ENCODE data around the gene GALNT2. TPM values are rescaled to one million over a fixed set of nuclear protein-coding genes. Genes with fewer than 3 reads are reported as not detected.

GALNT2 gene
- total RNA-seq, 2 donors from 2014 or later, result 29.9 to 39.5 TPM

- Histone ChIP-seq H3K27me3 (no peaks in the 10 kb centered on the region), H3K4me3 (no peak overlapping the region), H3K9me3 (no peaks in the 10 kb centered on the region), H3K27ac (no peak overlapping the region), H3K4me1 (peaks cover 0 to 37% of the 10 kb centered on the region in 2 donors), H3K36me3 (peaks cover 5% of the 10 kb centered on the region)
- TF ChIP-seq, protein P1, sequence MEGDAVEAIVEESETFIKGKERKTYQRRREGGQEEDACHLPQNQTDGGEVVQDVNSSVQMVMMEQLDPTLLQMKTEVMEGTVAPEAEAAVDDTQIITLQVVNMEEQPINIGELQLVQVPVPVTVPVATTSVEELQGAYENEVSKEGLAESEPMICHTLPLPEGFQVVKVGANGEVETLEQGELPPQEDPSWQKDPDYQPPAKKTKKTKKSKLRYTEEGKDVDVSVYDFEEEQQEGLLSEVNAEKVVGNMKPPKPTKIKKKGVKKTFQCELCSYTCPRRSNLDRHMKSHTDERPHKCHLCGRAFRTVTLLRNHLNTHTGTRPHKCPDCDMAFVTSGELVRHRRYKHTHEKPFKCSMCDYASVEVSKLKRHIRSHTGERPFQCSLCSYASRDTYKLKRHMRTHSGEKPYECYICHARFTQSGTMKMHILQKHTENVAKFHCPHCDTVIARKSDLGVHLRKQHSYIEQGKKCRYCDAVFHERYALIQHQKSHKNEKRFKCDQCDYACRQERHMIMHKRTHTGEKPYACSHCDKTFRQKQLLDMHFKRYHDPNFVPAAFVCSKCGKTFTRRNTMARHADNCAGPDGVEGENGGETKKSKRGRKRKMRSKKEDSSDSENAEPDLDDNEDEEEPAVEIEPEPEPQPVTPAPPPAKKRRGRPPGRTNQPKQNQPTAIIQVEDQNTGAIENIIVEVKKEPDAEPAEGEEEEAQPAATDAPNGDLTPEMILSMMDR (IDR thresholded peaks at IDR 0.05), result no peak
- DNase-seq (ENCODE audit: low spot score), result no peak
Observed at GRCh38 chr1:230110971-230111370, 43.9 kb downstream of the GALNT2 start.

GRCh38 chr1:230112131-230112701, 45.2 kb downstream of the GALNT2 start:
- DNase-seq (ENCODE audit: low spot score), result no peak
- TF ChIP-seq, protein P1 (IDR thresholded peaks at IDR 0.05), result no peak
- H3K4me1 ChIP-seq, result peaks cover 0 to 31% of the 10 kb centered on the region in 2 donors

DNA sequence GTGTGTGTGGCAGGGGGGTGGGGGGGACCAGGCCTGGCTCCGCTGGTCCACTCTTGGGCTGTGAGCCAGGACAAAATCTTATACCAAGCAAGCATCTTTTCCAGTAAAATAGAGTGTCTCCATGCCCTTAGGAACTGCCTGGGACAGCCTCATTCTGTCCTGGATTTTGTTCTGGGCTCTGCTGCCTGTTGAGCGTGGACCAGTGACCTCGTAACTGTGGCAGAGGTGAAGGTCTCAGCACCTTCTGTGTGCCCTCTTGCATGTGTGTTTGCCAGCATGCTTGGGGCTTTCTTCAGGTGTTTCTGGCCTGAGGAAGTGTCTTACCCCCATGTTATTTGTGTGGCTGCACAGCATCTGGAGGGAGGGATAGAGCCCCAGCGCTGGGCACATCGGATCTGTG, 45.7 kb downstream of the GALNT2 start:
- no peaks in the 10 kb centered on the region for H3K27me3 ChIP-seq
- peak overlapping the region; percentile 71 to 81 for H3K27ac ChIP-seq
- peaks cover 9% of the 10 kb centered on the region for H3K36me3 ChIP-seq
- no peak overlapping the region for H3K4me3 ChIP-seq
- peaks cover 0 to 31% of the 10 kb centered on the region in 2 donors for H3K4me1 ChIP-seq
- DNase-seq (ENCODE audit: low spot score), result no peak
- TF ChIP-seq, protein P1 (IDR thresholded peaks at IDR 0.05), result no peak
- H3K9me3 ChIP-seq, result no peaks in the 10 kb centered on the region

More at GRCh38 chr1:230112131-230112701, 45.2 kb downstream of the GALNT2 start:
- Histone ChIP-seq H3K27ac (peak overlapping the region; percentile 71 to 81), H3K27me3 (no peaks in the 10 kb centered on the region), H3K36me3 (peaks cover 9% of the 10 kb centered on the region), H3K4me3 (no peak overlapping the region), H3K9me3 (no peaks in the 10 kb centered on the region)

DNA sequence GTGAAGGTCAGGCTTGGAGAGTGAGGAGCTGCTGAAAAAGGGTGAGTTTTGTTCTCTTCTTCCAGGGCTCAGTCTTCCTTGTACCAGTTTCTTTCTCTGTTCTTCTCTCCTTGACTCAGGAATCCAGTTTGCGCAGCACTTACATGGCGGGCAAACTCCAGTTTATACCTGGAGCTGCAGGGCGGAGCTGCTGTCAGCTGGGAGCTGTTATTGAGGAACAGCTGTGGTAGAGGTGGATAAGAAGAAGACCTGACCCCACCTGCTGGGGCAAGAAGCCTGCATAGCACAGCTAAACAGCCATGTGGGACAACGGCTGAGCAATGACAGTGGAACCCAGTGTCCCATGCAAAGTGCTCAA, 46.2 kb downstream of the GALNT2 start:
- H3K4me1 ChIP-seq, result peaks cover 0 to 31% of the 10 kb centered on the region in 2 donors
- no peak for DNase-seq (ENCODE audit: low spot score)

GRCh38 chr1:230113593-230114236, 46.7 kb downstream of the GALNT2 start:
- DNase-seq (ENCODE audit: low spot score), result peak; percentile 80
- no peaks in the 10 kb centered on the region for H3K27me3 ChIP-seq
- H3K4me1 ChIP-seq, result peaks cover 0 to 31% of the 10 kb centered on the region in 2 donors
- H3K4me3 ChIP-seq, result peak overlapping the region in 1 of 2 donors; percentile 8
- peaks cover 9% of the 10 kb centered on the region for H3K36me3 ChIP-seq
- peak overlapping the region; percentile 71 to 81 for H3K27ac ChIP-seq
- no peaks in the 10 kb centered on the region for H3K9me3 ChIP-seq
- TF ChIP-seq, protein P1 (IDR thresholded peaks at IDR 0.05), result no peak

More for the DNA sequence above, 46.2 kb downstream of the GALNT2 start:
- H3K4me3 ChIP-seq, result no peak overlapping the region
- H3K36me3 ChIP-seq, result peaks cover 9% of the 10 kb centered on the region
- TF ChIP-seq, protein P1 (IDR thresholded peaks at IDR 0.05), result no peak
- H3K27me3 ChIP-seq, result no peaks in the 10 kb centered on the region
- H3K27ac ChIP-seq, result peak overlapping the region; percentile 71 to 81
- H3K9me3 ChIP-seq, result no peaks in the 10 kb centered on the region
